Chondrocyte (in vitro differentiated cells): ENCODE data around the gene PTPRN2. TPM values are rescaled to one million over a fixed set of nuclear protein-coding genes. Genes with fewer than 3 reads are reported as not detected.

Experiments used
- DNase-seq: peaks from one replicate; pipeline ENCODE4 v3.0.0; 2021; ENCODE audit warnings: mixed read lengths, low spot score
- H3K27ac Mint-ChIP-seq: one replicate; pipeline ENCODE4 v1.8.0; 2021; ENCODE audit warnings: mild to moderate bottlenecking, moderate library complexity, mixed read lengths; ENCODE audit not compliant: unreplicated experiment
- H3K27me3 Mint-ChIP-seq: 2 replicates; pipeline ENCODE4 v1.8.0; 2021; ENCODE audit warnings: low read depth, mixed read lengths
- H3K36me3 Mint-ChIP-seq: 2 replicates; pipeline ENCODE4 v1.8.0; 2021; ENCODE audit warnings: low read depth, mixed read lengths
- H3K4me1 Mint-ChIP-seq: 2 replicates; pipeline ENCODE4 v1.8.0; 2021; ENCODE audit warnings: low read depth, mild to moderate bottlenecking, mixed read lengths
- H3K4me3 Mint-ChIP-seq: one replicate; pipeline ENCODE4 v1.8.0; 2021; ENCODE audit warnings: mild to moderate bottlenecking, moderate library complexity, mixed read lengths; ENCODE audit not compliant: unreplicated experiment
- H3K9me3 Mint-ChIP-seq: 2 replicates; pipeline ENCODE4 v1.8.0; 2021; ENCODE audit warnings: low read depth, mixed read lengths
- total RNA-seq: library from RNA; stranded (reverse); gene quantifications from 3 replicates; pipeline ENCODE4 v1.2.1, GENCODE V29; 2021
- TF ChIP-seq, protein P1 (sequence below): fragments of 200-600 bp; sonication (generic); IDR thresholded peaks from 2 replicates; pipeline ENCODE4 v1.5.0; 2021; ENCODE audit warnings: antibody characterized with exemption, mild to moderate bottlenecking, moderate library complexity

Gene PTPRN2
- total RNA-seq, 1 donor from 2014 or later = 0.30 TPM

DNA sequence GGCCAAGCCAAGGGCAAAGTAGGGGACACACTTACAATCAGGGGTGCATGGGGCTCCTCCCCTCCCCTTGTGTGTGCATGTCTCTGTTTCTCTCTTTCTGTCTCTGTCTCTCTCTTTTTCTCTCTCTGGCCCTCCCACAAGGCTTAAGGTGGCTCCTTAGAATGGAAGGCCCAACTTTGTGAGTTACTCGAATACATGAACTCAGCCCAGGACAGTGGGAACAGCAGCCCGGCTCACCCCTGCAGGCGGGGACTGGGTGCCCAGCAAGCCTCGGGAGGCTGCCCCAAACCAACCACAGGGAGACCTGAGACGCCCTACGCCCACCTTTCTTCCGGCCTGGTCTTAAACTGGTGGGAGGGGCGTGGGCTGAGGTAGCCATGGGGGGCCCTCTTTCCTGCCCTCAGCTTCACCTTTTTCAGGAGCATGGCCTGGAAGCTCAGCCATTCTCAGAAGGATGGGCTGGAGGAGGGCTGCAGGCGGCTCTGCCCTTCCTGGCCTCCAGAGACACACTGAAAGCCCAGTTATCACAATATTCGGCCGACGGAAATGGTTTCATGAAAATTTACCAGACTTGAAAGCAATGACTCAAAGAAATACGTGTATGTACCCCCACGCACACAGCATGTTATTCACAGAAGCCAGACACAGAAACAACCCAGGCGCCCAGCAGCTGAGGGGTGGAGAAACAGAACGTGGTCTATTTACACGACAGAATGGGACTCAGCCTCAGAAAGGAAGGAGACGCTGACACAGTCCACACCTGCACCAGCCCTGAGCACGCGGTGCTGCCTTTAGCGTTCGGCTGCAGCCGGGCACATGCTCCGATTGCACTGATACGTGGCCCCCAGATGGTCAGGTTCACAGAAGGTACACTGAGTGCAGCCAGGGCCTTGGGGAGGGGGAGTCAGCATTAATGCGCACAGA is 229.5 kb downstream of the PTPRN2 start:
- Mint-ChIP-seq H3K4me3 (no peak overlapping the region), H3K9me3 (peaks cover 29% of the 10 kb centered on the region), H3K36me3 (peaks cover 1% of the 10 kb centered on the region), H3K27ac (no peak overlapping the region), H3K4me1 (no peaks in the 10 kb centered on the region), H3K27me3 (peaks cover 4% of the 10 kb centered on the region)
- TF ChIP-seq, protein P1, sequence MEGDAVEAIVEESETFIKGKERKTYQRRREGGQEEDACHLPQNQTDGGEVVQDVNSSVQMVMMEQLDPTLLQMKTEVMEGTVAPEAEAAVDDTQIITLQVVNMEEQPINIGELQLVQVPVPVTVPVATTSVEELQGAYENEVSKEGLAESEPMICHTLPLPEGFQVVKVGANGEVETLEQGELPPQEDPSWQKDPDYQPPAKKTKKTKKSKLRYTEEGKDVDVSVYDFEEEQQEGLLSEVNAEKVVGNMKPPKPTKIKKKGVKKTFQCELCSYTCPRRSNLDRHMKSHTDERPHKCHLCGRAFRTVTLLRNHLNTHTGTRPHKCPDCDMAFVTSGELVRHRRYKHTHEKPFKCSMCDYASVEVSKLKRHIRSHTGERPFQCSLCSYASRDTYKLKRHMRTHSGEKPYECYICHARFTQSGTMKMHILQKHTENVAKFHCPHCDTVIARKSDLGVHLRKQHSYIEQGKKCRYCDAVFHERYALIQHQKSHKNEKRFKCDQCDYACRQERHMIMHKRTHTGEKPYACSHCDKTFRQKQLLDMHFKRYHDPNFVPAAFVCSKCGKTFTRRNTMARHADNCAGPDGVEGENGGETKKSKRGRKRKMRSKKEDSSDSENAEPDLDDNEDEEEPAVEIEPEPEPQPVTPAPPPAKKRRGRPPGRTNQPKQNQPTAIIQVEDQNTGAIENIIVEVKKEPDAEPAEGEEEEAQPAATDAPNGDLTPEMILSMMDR = no peak
- DNase-seq = peak; percentile 71

DNA sequence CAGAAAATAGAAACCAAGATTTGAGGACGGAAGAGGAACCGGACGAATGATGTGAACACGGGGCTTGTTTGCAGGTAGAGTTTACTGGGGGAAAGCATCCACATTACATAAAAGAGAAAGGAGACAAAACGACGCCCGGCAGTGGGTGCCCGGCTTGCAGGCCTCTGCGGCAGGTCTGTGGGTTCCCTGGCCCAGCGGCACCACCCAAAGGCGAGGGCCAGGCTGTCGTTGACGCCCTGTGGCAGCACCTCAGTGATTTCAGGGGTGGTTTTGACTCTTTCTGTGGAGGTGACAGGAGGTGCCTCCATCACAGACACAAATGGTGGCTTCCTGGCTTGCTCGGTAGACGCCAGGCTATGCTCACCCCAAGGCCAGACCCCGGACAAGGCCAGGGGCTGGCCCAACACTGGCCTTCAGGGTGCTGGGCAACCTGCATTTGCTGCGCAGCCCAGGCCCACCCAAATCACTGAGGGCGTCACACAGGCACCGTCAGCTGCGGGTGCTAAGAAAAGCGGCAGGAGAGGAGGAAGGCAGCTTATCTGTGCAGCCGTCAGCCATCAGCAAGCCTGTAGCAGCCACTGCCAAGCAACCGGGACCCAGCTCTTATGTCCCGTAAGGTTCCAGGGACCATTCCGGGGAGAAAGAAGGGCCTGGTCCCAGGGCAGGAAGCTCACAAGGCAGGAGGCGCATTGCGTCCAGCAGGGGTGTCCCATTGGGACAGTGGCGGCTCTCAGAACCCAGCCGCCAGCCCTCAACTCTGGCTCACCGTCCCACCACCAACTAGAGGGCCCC is 230.3 kb downstream of the PTPRN2 start:
- H3K4me1 Mint-ChIP-seq = no peaks in the 10 kb centered on the region
- peaks cover 23% of the 10 kb centered on the region for H3K9me3 Mint-ChIP-seq
- peak; percentile 62 for DNase-seq

DNA sequence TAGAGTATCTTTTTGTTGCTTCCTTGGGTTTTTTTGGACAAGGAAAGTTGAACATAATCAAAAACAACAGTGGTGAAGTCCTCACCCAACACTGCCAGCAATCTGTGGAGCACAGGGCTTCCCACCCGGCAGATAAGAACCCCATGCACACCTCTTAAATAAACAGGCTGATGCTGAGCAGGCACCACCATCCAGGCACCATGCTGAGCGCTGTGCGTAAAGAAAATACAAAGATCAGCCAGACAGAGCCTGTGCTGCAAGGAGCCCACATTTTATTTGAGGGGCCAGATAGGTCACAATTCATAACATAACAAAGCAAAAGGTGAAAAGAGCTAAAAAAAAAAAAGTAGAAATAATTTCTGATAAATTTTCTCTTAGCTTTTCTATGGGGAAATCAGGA is 231.2 kb downstream of the PTPRN2 start:
- Mint-ChIP-seq H3K27me3 (peaks cover 13% of the 10 kb centered on the region), H3K9me3 (peaks cover 19% of the 10 kb centered on the region), H3K4me1 (no peaks in the 10 kb centered on the region), H3K36me3 (peaks cover 1% of the 10 kb centered on the region), H3K27ac (no peak overlapping the region), H3K4me3 (no peak overlapping the region)
- TF ChIP-seq, protein P1 = no peak
- no peak for DNase-seq

More for the DNA sequence above, 230.3 kb downstream of the PTPRN2 start:
- Mint-ChIP-seq H3K36me3 (peaks cover 1% of the 10 kb centered on the region), H3K4me3 (no peak overlapping the region), H3K27me3 (peaks cover 11% of the 10 kb centered on the region), H3K27ac (no peak overlapping the region)
- TF ChIP-seq, protein P1 = no peak

DNA sequence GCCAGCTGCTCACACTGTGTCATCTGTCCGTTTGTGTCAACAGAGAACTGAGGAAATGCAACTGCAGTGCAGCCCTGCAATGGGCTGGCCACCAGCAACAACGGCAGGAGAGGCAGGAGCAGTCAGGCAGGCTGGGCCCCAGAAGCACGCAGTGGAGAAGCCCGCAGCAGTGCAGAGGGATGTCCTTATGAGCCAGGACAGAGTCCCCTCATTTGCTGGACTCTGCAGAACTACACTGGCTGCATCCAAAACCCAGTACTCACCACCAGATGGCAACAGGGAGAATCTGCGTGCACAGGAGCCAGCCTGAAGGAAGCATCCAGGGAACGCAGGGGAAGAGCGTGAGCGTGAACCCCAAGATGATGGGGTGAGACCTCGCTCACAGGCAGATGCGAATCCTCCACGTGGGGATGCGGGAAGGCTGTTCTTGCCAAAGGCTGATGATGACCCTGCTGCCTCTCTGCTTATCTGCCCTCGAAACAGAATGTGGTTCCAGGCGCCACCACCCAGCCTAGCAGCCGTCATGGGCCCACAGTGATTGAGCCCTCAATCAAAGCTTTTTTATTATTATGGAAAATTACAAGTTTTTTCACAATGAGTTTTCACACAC is 232.1 kb downstream of the PTPRN2 start:
- TF ChIP-seq, protein P1 = peak; percentile 43
- H3K4me1 Mint-ChIP-seq = no peaks in the 10 kb centered on the region
- peaks cover 16% of the 10 kb centered on the region for H3K27me3 Mint-ChIP-seq
- H3K27ac Mint-ChIP-seq = no peak overlapping the region
- H3K4me3 Mint-ChIP-seq = no peak overlapping the region
- peak; percentile 57 for DNase-seq
- peaks cover 19% of the 10 kb centered on the region for H3K9me3 Mint-ChIP-seq
- peaks cover 1% of the 10 kb centered on the region for H3K36me3 Mint-ChIP-seq

DNA sequence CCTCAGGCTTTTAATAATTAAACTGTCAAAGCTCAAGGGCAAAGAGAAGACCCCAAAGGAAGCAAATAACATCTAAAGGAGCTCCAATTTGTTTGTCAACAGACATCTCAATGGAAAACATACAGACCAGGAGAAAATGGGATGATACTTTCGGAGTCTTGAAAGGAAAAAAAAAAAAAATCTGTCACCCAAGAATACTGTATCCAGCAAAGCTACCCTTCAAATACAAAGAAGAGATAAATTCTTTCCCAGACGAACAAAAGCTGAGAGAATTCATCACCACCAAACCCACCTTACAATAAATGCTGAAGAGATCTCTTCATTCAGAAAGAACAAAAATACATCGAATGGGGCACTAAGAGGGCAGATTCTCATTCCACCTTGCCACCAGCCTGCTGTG is 232.8 kb downstream of the PTPRN2 start:
- Mint-ChIP-seq H3K36me3 (peaks cover 1% of the 10 kb centered on the region), H3K9me3 (peaks cover 19% of the 10 kb centered on the region), H3K27me3 (peaks cover 21% of the 10 kb centered on the region), H3K4me3 (no peak overlapping the region), H3K27ac (no peak overlapping the region), H3K4me1 (no peaks in the 10 kb centered on the region)
- no peak for DNase-seq
- TF ChIP-seq, protein P1 = no peak
